Suprapubic skin (tissue), 4 donors: Measurements from ENCODE around the gene CTNS. TPM values are rescaled to one million over a fixed set of nuclear protein-coding genes. Genes with fewer than 3 reads are reported as not detected.

ENCODE experiments used
- DNase-seq, 2 donors: peaks; one replicate each; pipeline ENCODE4 v3.0.0-alpha.2; 2019; ENCODE audit warnings: low spot score in 2 of 2
- H3K27ac ChIP-seq: fragments of 200-600 bp; sonication (generic); one replicate; pipeline ENCODE4 v1.5.1; 2019
- H3K27me3 ChIP-seq: fragments of 200-600 bp; sonication (generic); one replicate; pipeline ENCODE4 v1.5.1; 2019
- H3K36me3 ChIP-seq: fragments of 200-600 bp; sonication (generic); one replicate; pipeline ENCODE4 v1.5.1; 2019
- H3K4me1 ChIP-seq: fragments of 200-600 bp; sonication (generic); one replicate; pipeline ENCODE4 v1.5.1; 2019
- H3K4me3 ChIP-seq: fragments of 200-600 bp; sonication (generic); one replicate; pipeline ENCODE4 v1.5.1; 2019; ENCODE audit warnings: mild to moderate bottlenecking
- H3K9me3 ChIP-seq: fragments of 200-600 bp; sonication (generic); one replicate; pipeline ENCODE4 v1.5.1; 2019
- CTCF ChIP-seq, 2 donors: fragments of 200-600 bp in 1 of 2; fragments of 450-650 bp in 1 of 2; sonication (generic) in 1 of 2; IDR thresholded peaks; one replicate each; pipeline ENCODE4 v1.5.1; 2016 to 2019; ENCODE audit warnings: antibody characterized with exemption in 2 of 2, mild to moderate bottlenecking in 1 of 2, moderate library complexity in 1 of 2
- EP300 ChIP-seq: sonication (generic); formaldehyde crosslinking; IDR thresholded peaks from one replicate; pipeline ENCODE4 v1.6.1; 2017; ENCODE audit warnings: antibody characterized with exemption
- POLR2A ChIP-seq, 2 donors: fragments of 450-650 bp; IDR thresholded peaks; one replicate each; pipeline ENCODE4 v1.6.1; 2017; ENCODE audit warnings: antibody characterized with exemption in 2 of 2, mild to moderate bottlenecking in 2 of 2, moderate library complexity in 2 of 2
- POLR2AphosphoS5 ChIP-seq, 3 donors: sonication (generic); formaldehyde crosslinking; IDR thresholded peaks; one replicate each; pipeline ENCODE4 v1.6.1; 2017; ENCODE audit warnings: antibody characterized with exemption in 3 of 3
- WGBS: methylation state at CpG from one replicate; pipeline ENCODE4 v1.1.5; 2018; 5-methylcytosine and 5-hydroxymethylcytosine counted together
- total RNA-seq, 4 donors: library from RNA; depleted of rRNA; stranded (reverse); fragments of >200 nt; gene quantifications; one replicate each; pipeline ENCODE4 v1.1.0, GENCODE V29; 2016

Gene CTNS
- total RNA-seq, 4 donors from 2014 or later: 19.9 to 34.6 (median 26.1) TPM

- Histone ChIP-seq H3K4me3 (no peak overlapping the region), H3K27ac (no peak overlapping the region), H3K36me3 (peaks cover 41% of the 10 kb centered on the region), H3K4me1 (peaks cover 8% of the 10 kb centered on the region), H3K9me3 (no peaks in the 10 kb centered on the region), H3K27me3 (no peaks in the 10 kb centered on the region)
- DNase-seq: no peak
- no peak for TF ChIP-seq POLR2A (IDR thresholded peaks at IDR 0.05)
- no peak for TF ChIP-seq CTCF (IDR thresholded peaks at IDR 0.05)
- no peak for TF ChIP-seq EP300
- no peak for TF ChIP-seq POLR2AphosphoS5 (IDR thresholded peaks at IDR 0.05)
- WGBS: 100% methylated on average over 5 of the region's 5 CpGs
Observed at GRCh38 chr17:3645310-3645709, 8.8 kb downstream of the CTNS start.

- no peak for TF ChIP-seq POLR2AphosphoS5 (IDR thresholded peaks at IDR 0.05)
- Histone ChIP-seq H3K27me3 (no peaks in the 10 kb centered on the region), H3K36me3 (peaks cover 41% of the 10 kb centered on the region), H3K4me1 (peaks cover 8% of the 10 kb centered on the region), H3K27ac (peak overlapping the region; percentile 21), H3K4me3 (no peak overlapping the region), H3K9me3 (no peaks in the 10 kb centered on the region)
- 75% methylated on average over 8 of the region's 12 CpGs for WGBS
- DNase-seq: no peak
Observed at GRCh38 chr17:3647251-3647650, 10.7 kb downstream of the CTNS start.

- DNase-seq: no peak
- 50% methylated on average over 20 of the region's 20 CpGs for WGBS
- Histone ChIP-seq H3K36me3 (peaks cover 37% of the 10 kb centered on the region), H3K4me3 (no peak overlapping the region), H3K27me3 (no peaks in the 10 kb centered on the region), H3K9me3 (no peaks in the 10 kb centered on the region), H3K4me1 (peaks cover 8% of the 10 kb centered on the region), H3K27ac (no peak overlapping the region)
- no peak for TF ChIP-seq EP300
- peak in 1 of 2 donors; percentile 44 for TF ChIP-seq CTCF (IDR thresholded peaks at IDR 0.05)
Observed at GRCh38 chr17:3647769-3648555, 11.4 kb downstream of the CTNS start.

GRCh38 chr17:3655766-3656165 lies 19.2 kb downstream of the CTNS start:
- Histone ChIP-seq H3K27me3 (no peaks in the 10 kb centered on the region), H3K4me3 (no peak overlapping the region), H3K36me3 (peaks cover 14% of the 10 kb centered on the region), H3K4me1 (peaks cover 33% of the 10 kb centered on the region), H3K9me3 (no peaks in the 10 kb centered on the region), H3K27ac (no peak overlapping the region)
- DNase-seq: no peak
- TF ChIP-seq CTCF (IDR thresholded peaks at IDR 0.05): no peak
- TF ChIP-seq POLR2AphosphoS5 (IDR thresholded peaks at IDR 0.05): no peak
- no peak for TF ChIP-seq POLR2A (IDR thresholded peaks at IDR 0.05)
- no peak for TF ChIP-seq EP300
- WGBS: 80% methylated on average over 2 of the region's 11 CpGs

- WGBS: 87% methylated on average over 11 of the region's 16 CpGs
- no peak overlapping the region for H3K4me3 ChIP-seq
- no peak for TF ChIP-seq POLR2A (IDR thresholded peaks at IDR 0.05)
- no peak for TF ChIP-seq EP300
- TF ChIP-seq CTCF (IDR thresholded peaks at IDR 0.05): no peak
- TF ChIP-seq POLR2AphosphoS5 (IDR thresholded peaks at IDR 0.05): no peak
- peaks cover 20% of the 10 kb centered on the region for H3K36me3 ChIP-seq
- H3K27me3 ChIP-seq: no peaks in the 10 kb centered on the region
- peaks cover 33% of the 10 kb centered on the region for H3K4me1 ChIP-seq
- H3K27ac ChIP-seq: no peak overlapping the region
- DNase-seq: no peak
- H3K9me3 ChIP-seq: no peaks in the 10 kb centered on the region
Observed at GRCh38 chr17:3656353-3656752, 19.8 kb downstream of the CTNS start.
